DOHH2 (cell line): ENCODE measurements around the gene FRMD3.

Source experiments
- H3F3A ChIP-seq: fragments of 200-600 bp; sonication (generic), shearing (Covaris generic); 2 replicates; pipeline ENCODE4 v1.6.0; 2016; ENCODE audit warnings: antibody characterized with exemption, mild to moderate bottlenecking; ENCODE audit not compliant: control insufficient read depth, insufficient read depth
- H3K27ac ChIP-seq: fragments of 200-600 bp; sonication (generic); 2 replicates; pipeline ENCODE4 v1.5.1; 2014; ENCODE audit warnings: low read depth, mild to moderate bottlenecking, low read length, moderate library complexity
- H3K27me3 ChIP-seq: fragments of 200-600 bp; sonication (generic); 2 replicates; pipeline ENCODE4 v1.6.1; 2014; ENCODE audit warnings: mild to moderate bottlenecking, low read length, mixed read lengths; ENCODE audit not compliant: control insufficient read depth
- H3K36me3 ChIP-seq: fragments of 200-600 bp; sonication (generic); 2 replicates; pipeline ENCODE4 v1.6.1; 2014; ENCODE audit warnings: mild to moderate bottlenecking, low read length, moderate library complexity, mixed read lengths; ENCODE audit not compliant: control insufficient read depth
- H3K4me1 ChIP-seq: fragments of 200-600 bp; sonication (generic); 2 replicates; pipeline ENCODE4 v1.6.1; 2014; ENCODE audit warnings: mild to moderate bottlenecking, low read length, mixed read lengths; ENCODE audit not compliant: control insufficient read depth
- H3K4me2 ChIP-seq: fragments of 200-600 bp; sonication (generic); 2 replicates; pipeline ENCODE4 v1.6.0; 2014; ENCODE audit warnings: mild to moderate bottlenecking, low read length, moderate library complexity
- H3K4me3 ChIP-seq: fragments of 200-600 bp; sonication (generic); 2 replicates; pipeline ENCODE4 v1.5.1; 2014; ENCODE audit warnings: mild to moderate bottlenecking, low read length, mixed read lengths
- H3K79me2 ChIP-seq: fragments of 200-600 bp; sonication (generic); 2 replicates; pipeline ENCODE4 v1.6.1; 2014; ENCODE audit warnings: mild to moderate bottlenecking, low read length, mixed read lengths; ENCODE audit not compliant: control insufficient read depth
- H3K9me2 ChIP-seq: fragments of 200-600 bp; sonication (generic); replicated peaks from 2 replicates; pipeline ENCODE4 v1.6.1; 2014; ENCODE audit warnings: mild to moderate bottlenecking, low read length, mixed read lengths; ENCODE audit not compliant: control insufficient read depth
- H3K9me3 ChIP-seq: fragments of 200-600 bp; sonication (generic); 2 replicates; pipeline ENCODE4 v1.6.1; 2014; ENCODE audit warnings: antibody characterized with exemption, low read length, mixed read lengths; ENCODE audit not compliant: control insufficient read depth, insufficient read depth
- H4K20me1 ChIP-seq: fragments of 200-600 bp; sonication (generic); 2 replicates; pipeline ENCODE4 v1.6.0; 2014; ENCODE audit warnings: low read depth, mild to moderate bottlenecking, antibody characterized with exemption, low read length, moderate library complexity; ENCODE audit not compliant: control insufficient read depth, insufficient read depth
- EZH2phosphoT487 ChIP-seq: fragments of 200-600 bp; sonication (generic); IDR thresholded peaks from 2 replicates; pipeline ENCODE4 v1.6.1; 2017; ENCODE audit warnings: borderline replicate concordance, mild to moderate bottlenecking, antibody characterized with exemption, low read length, moderate library complexity, mixed read lengths
- TF ChIP-seq, protein P1 (sequence below): fragments of 200-600 bp; sonication (generic); IDR thresholded peaks from one replicate; pipeline ENCODE4 v1.5.1; 2014; ENCODE audit warnings: antibody characterized with exemption, mild to moderate bottlenecking, low read depth, low read length; ENCODE audit not compliant: poor library complexity, severe bottlenecking

FRMD3 gene

DNA sequence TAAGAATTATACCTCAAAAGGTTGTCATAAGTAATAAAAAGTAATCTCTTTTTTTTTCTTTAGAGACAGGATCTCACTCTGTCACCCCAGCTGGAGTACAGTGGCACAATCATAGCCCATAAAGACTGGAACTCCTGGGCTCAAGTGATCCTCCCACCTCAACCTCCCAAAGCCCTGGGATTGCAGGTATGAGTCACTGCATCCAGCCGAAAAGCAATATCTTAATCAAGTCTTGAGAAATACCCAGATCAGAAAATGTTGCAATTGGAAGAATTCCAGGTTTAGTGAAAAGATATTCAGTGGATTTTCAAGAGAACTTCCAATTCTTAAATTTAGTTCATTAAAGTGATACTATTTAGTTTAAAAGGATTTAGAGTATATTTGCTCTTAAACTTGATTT, 43.8 kb upstream of the FRMD3 start:
- Histone ChIP-seq H3K4me3 (no peak overlapping the region), H3K9me2 (no peaks in the 10 kb centered on the region), H3K4me2 (no peak overlapping the region), H3K9me3 (no peaks in the 10 kb centered on the region; the same call in 1 of the 2 replicates), H3K27ac (no peak overlapping the region), H3K79me2 (no peaks in the 10 kb centered on the region), H3K36me3 (no peaks in the 10 kb centered on the region), H3K4me1 (no peaks in the 10 kb centered on the region), H3K27me3 (no peaks in the 10 kb centered on the region), H4K20me1 (no peaks in the 10 kb centered on the region), H3F3A (no peaks in the 10 kb centered on the region)
- TF ChIP-seq EZH2phosphoT487, result no peak
- TF ChIP-seq, protein P1, sequence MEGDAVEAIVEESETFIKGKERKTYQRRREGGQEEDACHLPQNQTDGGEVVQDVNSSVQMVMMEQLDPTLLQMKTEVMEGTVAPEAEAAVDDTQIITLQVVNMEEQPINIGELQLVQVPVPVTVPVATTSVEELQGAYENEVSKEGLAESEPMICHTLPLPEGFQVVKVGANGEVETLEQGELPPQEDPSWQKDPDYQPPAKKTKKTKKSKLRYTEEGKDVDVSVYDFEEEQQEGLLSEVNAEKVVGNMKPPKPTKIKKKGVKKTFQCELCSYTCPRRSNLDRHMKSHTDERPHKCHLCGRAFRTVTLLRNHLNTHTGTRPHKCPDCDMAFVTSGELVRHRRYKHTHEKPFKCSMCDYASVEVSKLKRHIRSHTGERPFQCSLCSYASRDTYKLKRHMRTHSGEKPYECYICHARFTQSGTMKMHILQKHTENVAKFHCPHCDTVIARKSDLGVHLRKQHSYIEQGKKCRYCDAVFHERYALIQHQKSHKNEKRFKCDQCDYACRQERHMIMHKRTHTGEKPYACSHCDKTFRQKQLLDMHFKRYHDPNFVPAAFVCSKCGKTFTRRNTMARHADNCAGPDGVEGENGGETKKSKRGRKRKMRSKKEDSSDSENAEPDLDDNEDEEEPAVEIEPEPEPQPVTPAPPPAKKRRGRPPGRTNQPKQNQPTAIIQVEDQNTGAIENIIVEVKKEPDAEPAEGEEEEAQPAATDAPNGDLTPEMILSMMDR, result no peak

DNA sequence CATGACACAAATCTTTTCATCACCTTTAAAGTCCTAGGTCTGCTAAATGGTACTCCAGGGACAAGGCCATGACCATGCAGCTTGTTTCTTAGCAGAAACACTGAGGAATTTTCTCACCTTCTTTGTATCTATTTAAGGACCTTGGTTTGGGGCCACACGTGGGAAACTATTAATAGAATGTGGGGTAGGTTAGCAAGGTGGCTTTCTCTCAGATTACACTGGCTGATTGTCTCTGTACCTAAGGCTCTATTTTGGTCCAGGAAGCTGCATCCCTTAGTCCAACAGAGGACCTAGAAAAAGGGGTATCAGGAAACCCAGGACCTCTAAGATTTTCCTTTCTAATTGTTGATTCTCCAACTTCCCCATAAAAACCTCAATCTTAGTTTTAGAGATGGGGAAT, 36.3 kb upstream of the FRMD3 start:
- Histone ChIP-seq H3K27ac (no peak overlapping the region), H3K27me3 (peaks cover 4% of the 10 kb centered on the region; the same call in 1 of the 2 replicates), H3F3A (no peaks in the 10 kb centered on the region), H3K36me3 (no peaks in the 10 kb centered on the region), H3K4me3 (no peak overlapping the region), H4K20me1 (no peaks in the 10 kb centered on the region), H3K79me2 (no peaks in the 10 kb centered on the region), H3K9me3 (no peaks in the 10 kb centered on the region; the same call in 1 of the 2 replicates), H3K4me1 (no peaks in the 10 kb centered on the region), H3K4me2 (no peak overlapping the region), H3K9me2 (no peaks in the 10 kb centered on the region)
- no peak for TF ChIP-seq EZH2phosphoT487
- TF ChIP-seq, protein P1, result no peak

DNA sequence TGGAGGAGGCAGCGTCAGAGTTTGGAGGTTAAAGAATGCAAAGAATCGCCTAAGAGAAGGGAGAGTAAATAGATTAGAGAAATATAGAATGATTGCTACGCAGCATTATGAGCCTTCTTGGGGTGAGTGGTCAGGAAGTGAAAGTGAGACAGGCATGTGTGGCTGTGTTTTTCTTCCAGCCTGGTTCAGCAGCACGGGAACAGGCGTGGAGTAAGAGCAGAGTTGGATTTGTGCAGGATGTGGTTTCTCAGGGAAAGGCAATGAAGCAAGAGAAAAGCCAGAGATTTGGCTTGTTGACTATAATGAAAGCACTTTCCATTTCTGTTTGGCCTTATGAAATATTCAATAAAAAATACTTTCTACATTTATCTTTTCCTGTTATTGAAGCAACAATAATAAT, 34.3 kb upstream of the FRMD3 start:
- Histone ChIP-seq H3K4me2 (no peak overlapping the region), H3K36me3 (no peaks in the 10 kb centered on the region), H3F3A (no peaks in the 10 kb centered on the region), H3K9me3 (no peaks in the 10 kb centered on the region), H4K20me1 (no peaks in the 10 kb centered on the region), H3K27ac (no peak overlapping the region), H3K79me2 (no peaks in the 10 kb centered on the region), H3K9me2 (no peaks in the 10 kb centered on the region), H3K4me3 (no peak overlapping the region), H3K4me1 (no peaks in the 10 kb centered on the region), H3K27me3 (peaks cover 4% of the 10 kb centered on the region; the same call in 1 of the 2 replicates)
- no peak for TF ChIP-seq EZH2phosphoT487
- TF ChIP-seq, protein P1, result no peak
